Renal cortical epithelial cell (primary cell): ENCODE results near the gene APOC3. TPM values are rescaled to one million over a fixed set of nuclear protein-coding genes. Genes with fewer than 3 reads are reported as not detected.

Experiments used
- DNase-seq: peaks from one replicate; pipeline ENCODE4 v3.0.0-alpha.2; 2011; ENCODE audit warnings: low read depth
- total RNA-seq: library from RNA; depleted of rRNA; stranded (reverse); fragments of >200 nt; gene quantifications from 2 replicates; pipeline ENCODE4 v1.2.3, GENCODE V29; 2014

Gene APOC3
- total RNA-seq, 1 donor from 2014 or later = not detected

GRCh38 chr11:116849060-116849459 lies 19.4 kb downstream of the APOC3 start:
- DNase-seq = no peak

GRCh38 chr11:116849486-116849885 lies 19.8 kb downstream of the APOC3 start:
- DNase-seq = no peak

DNA sequence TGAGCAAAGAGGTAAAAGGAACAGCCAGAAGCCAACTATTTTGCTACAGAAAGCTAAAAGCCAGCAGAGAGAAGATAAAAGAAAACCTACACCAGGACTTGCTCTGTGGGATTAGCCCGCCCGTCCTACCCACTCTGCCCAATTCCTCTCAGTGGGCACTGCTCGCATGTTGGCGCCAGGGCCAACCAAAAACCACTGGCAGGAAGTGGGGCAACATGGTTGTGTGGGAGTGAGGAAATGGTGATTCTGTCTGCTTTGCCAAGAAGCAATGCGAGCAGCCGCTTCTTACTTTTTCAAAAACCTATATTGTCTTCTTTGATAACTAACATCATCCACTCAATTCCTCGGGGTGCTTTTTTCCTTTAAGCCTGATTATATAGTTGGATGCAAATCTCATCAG lies 21.9 kb downstream of the APOC3 start:
- DNase-seq = peak; percentile 16

GRCh38 chr11:116852261-116853031 lies 22.7 kb downstream of the APOC3 start:
- peak; percentile 59 for DNase-seq

- peak; percentile 96 for DNase-seq
Measured at GRCh38 chr11:116853461-116854073, 23.9 kb downstream of the APOC3 start.

- DNase-seq = no peak
Measured at GRCh38 chr11:116855413-116855812, 25.7 kb downstream of the APOC3 start.

- no peak for DNase-seq
Measured at GRCh38 chr11:116856423-116856822, 26.7 kb downstream of the APOC3 start.

DNA sequence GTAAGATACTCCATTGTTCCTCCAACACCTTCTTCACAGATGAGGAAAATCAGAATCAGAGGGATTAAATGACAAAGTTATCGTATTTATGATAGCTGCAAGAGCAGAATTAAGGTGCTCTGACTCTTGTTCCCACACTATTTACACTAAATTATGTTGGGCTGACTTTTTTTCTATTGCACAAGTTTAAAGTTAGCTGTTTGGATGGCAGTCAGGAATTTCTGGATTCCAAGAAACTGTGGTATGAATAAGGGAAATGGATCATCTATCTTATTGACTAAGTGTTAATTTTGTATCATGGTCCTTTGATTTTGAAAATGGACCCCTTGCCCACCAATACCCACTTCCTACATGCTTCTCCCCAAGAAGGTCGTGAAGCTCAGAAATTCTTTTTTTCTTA lies 27.6 kb downstream of the APOC3 start:
- no peak for DNase-seq

- DNase-seq = no peak
Measured at GRCh38 chr11:116857936-116858335, 28.2 kb downstream of the APOC3 start.

- no peak for DNase-seq
Measured at GRCh38 chr11:116859175-116859574, 29.5 kb downstream of the APOC3 start.

- DNase-seq = no peak
Measured at GRCh38 chr11:116860303-116860702, 30.6 kb downstream of the APOC3 start.

DNA sequence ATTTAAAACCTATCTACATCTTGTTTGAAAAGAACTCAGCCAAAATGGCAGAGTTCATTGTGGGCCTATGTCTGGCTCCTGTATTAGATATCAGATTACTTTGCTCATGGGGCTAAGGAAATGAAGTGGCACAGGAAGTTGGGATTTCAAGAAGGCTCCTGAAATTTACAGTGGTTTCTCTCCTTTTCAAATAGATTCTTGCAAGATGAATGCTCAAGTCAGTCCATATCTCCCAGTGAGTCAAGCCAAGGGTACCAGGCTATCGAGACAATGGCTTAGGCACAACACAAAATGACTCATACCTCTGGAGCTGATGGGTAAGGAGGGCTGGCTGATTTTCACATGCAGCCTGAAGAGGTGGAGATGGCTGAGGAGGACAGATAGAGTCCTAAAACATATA lies 31.8 kb downstream of the APOC3 start:
- peak; percentile 84 for DNase-seq

DNA sequence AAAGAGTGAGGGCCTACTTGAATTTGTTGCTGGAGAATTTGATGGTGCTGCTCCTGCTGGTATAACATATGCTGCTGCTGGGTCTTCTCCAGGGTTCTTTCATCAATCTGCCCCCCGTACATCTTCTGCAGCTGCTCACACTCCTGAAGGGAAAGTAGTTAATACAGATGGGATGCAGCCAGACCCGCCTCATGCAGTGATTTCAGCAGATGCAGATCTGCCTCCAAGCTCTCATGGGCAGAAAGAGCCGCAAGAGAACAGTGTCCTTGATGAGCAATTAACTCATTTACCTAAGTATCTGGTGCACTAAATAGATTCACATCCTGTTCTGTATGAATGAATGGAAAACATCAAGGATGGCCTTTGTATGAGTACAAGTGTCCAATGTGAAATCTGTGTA lies 32.5 kb downstream of the APOC3 start:
- DNase-seq = no peak

DNA sequence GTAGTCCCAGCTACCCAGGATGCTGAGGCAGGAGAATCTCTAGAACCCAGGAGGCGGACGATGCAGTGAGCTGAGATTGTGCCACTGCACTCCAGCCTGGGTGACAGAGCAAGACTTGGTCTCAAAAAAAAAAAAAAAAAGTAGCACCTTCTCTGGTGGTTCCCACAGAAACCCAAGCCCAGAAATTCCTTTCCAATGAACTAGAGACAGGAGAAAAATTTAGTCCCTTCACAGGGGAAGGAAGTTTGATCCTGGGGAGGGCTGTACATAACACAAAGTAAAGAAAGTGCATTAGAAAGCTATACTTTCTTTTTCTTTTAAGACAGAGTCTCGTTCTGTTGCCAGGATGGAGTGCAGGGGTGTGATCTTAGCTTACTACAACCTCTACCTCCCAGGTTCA lies 33.2 kb downstream of the APOC3 start:
- DNase-seq = no peak

DNA sequence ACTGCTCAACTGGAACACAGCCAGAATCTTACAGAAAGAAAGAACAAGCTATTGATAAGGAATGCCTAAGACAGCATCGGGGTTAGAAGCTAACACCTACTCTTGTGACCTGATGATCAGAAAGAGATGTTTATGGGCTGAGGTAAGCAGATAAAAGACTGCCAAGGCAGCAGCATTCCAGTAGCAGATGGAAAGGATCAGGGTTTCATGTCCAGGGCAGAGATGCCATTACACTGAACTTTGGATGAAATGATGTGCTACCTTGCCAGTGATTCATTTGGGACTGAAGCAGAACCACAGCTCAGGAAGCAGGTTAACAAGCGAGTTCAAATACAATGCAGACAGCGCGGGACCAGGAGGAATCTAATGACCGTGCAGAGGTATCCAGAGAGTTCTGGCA lies 34.8 kb downstream of the APOC3 start:
- no peak for DNase-seq

GRCh38 chr11:116865696-116866095 lies 36.0 kb downstream of the APOC3 start:
- DNase-seq = no peak

GRCh38 chr11:116866804-116867455 lies 37.2 kb downstream of the APOC3 start:
- DNase-seq = no peak

GRCh38 chr11:116867619-116868018 lies 37.9 kb downstream of the APOC3 start:
- DNase-seq = no peak

DNA sequence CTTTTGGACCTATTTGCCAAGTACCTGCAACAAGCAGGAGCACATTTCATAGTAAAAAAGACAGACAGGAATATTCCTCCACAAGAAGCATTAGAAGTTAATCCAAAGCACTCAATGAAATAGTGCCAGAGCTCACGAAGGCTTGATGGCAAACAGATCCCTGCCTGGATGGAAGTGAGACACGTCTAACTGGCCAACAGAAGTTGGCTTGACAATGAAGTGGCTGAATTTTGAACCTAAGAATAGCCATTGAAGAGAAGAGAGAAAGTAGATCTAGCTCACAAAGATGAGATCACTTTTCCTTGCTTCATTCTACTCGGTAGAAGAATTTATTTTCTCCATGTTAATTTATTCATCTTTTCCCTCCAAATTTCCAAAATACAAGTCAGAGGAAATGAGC lies 38.4 kb downstream of the APOC3 start:
- no peak for DNase-seq

GRCh38 chr11:116869610-116870009 lies 39.9 kb downstream of the APOC3 start:
- no peak for DNase-seq

DNA sequence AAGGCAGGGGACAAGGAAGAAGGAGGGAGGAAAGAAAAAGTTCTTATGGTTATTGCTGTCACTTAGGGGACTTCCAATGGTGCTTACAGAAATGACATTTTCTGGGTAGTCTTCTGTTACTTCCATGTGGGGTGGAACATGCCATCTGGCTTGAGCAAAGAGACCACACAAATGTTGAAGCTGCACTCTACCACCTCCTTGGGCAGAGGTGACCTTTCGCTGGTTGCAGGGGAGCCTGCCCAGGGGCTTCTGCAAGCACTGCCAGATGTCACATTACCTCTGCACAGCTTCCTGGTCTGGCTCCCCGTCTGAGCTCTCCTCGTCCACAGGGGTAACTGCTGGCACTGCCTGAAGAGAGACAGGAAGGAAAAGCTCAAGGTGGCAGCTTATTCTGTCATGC lies 40.3 kb downstream of the APOC3 start:
- no peak for DNase-seq

DNA sequence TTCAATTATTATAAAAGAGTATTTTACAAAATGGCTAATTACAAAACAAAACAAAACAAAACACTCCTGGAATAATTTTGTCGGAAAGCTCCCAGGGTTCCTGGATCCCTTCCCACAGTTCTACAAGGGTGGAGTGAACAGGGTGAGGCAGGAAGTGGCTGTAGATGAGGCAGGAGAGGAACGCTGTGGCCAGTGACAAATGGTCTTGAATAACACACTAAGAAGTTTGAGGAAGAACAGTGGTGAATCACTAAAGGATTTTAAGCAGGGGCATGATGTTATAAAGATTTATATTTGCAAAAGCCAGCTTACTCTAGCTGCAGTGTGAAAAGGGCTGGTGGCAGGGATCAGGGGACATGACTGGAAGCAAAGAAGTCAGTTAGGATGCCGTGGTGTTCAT lies 41.5 kb downstream of the APOC3 start:
- DNase-seq = peak; percentile 73

DNA sequence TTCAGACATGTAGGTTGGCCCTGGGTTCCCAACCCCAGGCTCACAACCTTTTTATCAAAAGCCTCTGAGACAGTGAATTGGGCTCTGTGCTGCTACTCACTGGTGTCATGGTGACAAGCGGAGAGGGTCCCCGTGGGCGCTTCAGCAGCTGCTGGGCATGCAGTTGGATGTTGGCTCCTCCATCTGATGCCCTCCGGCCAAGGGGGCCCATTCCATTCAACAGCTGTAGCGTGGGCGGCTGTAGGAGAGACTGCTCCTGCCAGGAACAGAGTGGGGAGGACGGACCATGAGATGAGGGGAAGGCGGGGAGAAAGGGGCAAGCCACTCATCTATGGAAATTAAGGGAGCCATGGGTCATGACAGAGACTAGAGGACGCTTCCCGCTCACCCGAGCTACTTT lies 43.7 kb downstream of the APOC3 start:
- no peak for DNase-seq
